SU-DHL-6 (cell line): ENCODE data around the gene ATP5PD.

Source experiments
- CTCF ChIP-seq: fragments of 200-600 bp; sonication (generic); IDR thresholded peaks from one replicate; pipeline ENCODE4 v1.5.1; 2017; ENCODE audit warnings: antibody characterized with exemption, mild to moderate bottlenecking, low read length, moderate library complexity; ENCODE audit not compliant: insufficient read depth, poor library complexity, severe bottlenecking
- EZH2phosphoT487 ChIP-seq: fragments of 200-600 bp; sonication (generic), shearing (Covaris generic); conservative IDR thresholded peaks from 2 replicates; pipeline ENCODE4 v1.6.1; 2018; ENCODE audit warnings: mild to moderate bottlenecking, antibody characterized with exemption, low read length, moderate library complexity, mixed read lengths

- TF ChIP-seq CTCF (no peak), EZH2phosphoT487 (no peak)
These were observed 54.5 kb downstream of the ATP5PD start for GRCh38 chr17:74992223-74992622.
